GM19035 (cell line): ENCODE data around the gene ADGRG2.
A peak's percentile ranks its signal among the peaks of the same experiment; 100 is the strongest.
"Not testable (repeated sequence)": the region's sequence is repeated elsewhere in the genome, so short reads cannot be mapped to it uniquely, and the experiment has no call there.

Experiments
- ATAC-seq: cut with Tn5 transposase; IDR thresholded peaks from one replicate; pipeline ENCODE4 v1.9.1; 2021; ENCODE audit not compliant: unreplicated experiment

ADGRG2 gene

GRCh38 chrX:19003756-19004155 is 118.5 kb downstream of the ADGRG2 start:
- no peak for ATAC-seq

- ATAC-seq = no peak
Measured at GRCh38 chrX:18998653-18999052, 123.6 kb downstream of the ADGRG2 start.

GRCh38 chrX:18997916-18998315 is 124.4 kb downstream of the ADGRG2 start:
- no peak for ATAC-seq

GRCh38 chrX:18996536-18996935 is 125.7 kb downstream of the ADGRG2 start:
- no peak for ATAC-seq

- ATAC-seq = no peak
Measured at GRCh38 chrX:18995221-18995620, 127.0 kb downstream of the ADGRG2 start.

GRCh38 chrX:18994713-18995112 is 127.6 kb downstream of the ADGRG2 start:
- ATAC-seq = no peak

- no peak for ATAC-seq
Measured at GRCh38 chrX:18992829-18993228, 129.4 kb downstream of the ADGRG2 start.

GRCh38 chrX:18985186-18985435 is 137.2 kb downstream of the ADGRG2 start:
- ATAC-seq = no peak

GRCh38 chrX:18984381-18985185 is 137.7 kb downstream of the ADGRG2 start:
- ATAC-seq = peak; percentile 84

GRCh38 chrX:18983666-18984380 is 138.4 kb downstream of the ADGRG2 start, which contains the start of gene PHKA2:
Gene PHKA2, minus strand, starts transcription at chrX:18984114. Its CDS starts 182 bp downstream, at chrX:18983932.
- peak; percentile 40 for ATAC-seq

GRCh38 chrX:18981124-18981807 is 141.0 kb downstream of the ADGRG2 start:
- ATAC-seq = no peak

GRCh38 chrX:18980262-18980661 is 142.0 kb downstream of the ADGRG2 start:
- ATAC-seq = not testable (repeated sequence)

- ATAC-seq = no peak
Measured at GRCh38 chrX:18974993-18975392, 147.3 kb downstream of the ADGRG2 start.

- no peak for ATAC-seq
Measured at GRCh38 chrX:18973527-18974192, 148.6 kb downstream of the ADGRG2 start.

GRCh38 chrX:18971506-18971905 is 150.8 kb downstream of the ADGRG2 start:
- no peak for ATAC-seq

GRCh38 chrX:18970465-18970864 is 151.8 kb downstream of the ADGRG2 start:
- no peak for ATAC-seq

GRCh38 chrX:18966624-18967023 is 155.6 kb downstream of the ADGRG2 start:
- ATAC-seq = no peak

- ATAC-seq = no peak
Measured at GRCh38 chrX:18964901-18965300, 157.4 kb downstream of the ADGRG2 start.

- ATAC-seq = no peak
Measured at GRCh38 chrX:18964026-18964425, 158.2 kb downstream of the ADGRG2 start.

GRCh38 chrX:18962329-18962728 is 159.9 kb downstream of the ADGRG2 start:
- no peak for ATAC-seq

- no peak for ATAC-seq
Measured at GRCh38 chrX:18961686-18962085, 160.6 kb downstream of the ADGRG2 start.
